GM12892 (cell line): ENCODE measurements around the gene TBX5.

Experiments used
- POLR2A ChIP-seq: IDR thresholded peaks from 2 replicates; pipeline ENCODE4 v1.6.1; 2011; ENCODE audit warnings: low read depth, low read length, control low read depth
- POLR2AphosphoS5 ChIP-seq: IDR thresholded peaks from 2 replicates; pipeline ENCODE4 v1.6.1; 2011; ENCODE audit warnings: low read depth, low read length, control low read depth
- TAF1 ChIP-seq: IDR thresholded peaks from 2 replicates; pipeline ENCODE4 v1.6.1; 2011; ENCODE audit warnings: low read depth, mild to moderate bottlenecking, control low read depth, low read length, borderline replicate concordance

DNA sequence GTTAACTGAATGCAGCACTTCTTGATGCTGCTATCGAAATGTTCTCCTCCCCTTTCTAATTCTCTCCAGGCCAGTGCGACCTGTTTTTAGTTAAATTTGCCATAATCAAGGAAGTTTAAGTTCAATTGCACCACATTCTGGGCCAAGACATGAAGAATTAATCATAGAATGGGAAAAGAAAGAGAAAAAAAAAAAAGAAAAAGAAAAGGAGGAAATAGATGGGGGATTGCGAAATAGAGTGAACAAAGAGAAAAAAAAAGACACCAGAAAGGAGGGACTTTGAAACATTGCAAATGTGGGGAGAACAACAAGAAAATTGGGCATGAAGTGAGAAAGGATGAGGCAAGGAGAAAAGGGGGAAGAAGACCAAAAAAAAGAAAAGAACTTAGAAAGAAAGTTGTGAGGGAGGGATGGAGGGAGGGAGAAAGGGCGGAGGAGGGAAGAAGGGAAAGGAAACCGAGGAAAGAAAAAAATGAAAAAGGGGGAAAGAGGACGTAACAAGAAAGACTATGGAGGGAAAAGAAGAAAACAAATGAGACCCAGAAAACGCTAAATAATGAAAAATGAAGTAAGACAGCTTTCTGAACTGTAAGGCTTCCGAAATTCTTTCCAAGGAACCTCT lies 32.8 kb upstream of the TBX5 start:
- TF ChIP-seq POLR2AphosphoS5, result no peak
- no peak for TF ChIP-seq POLR2A
- TF ChIP-seq TAF1, result no peak
